OCI-LY7 (cell line): ENCODE results near the gene WNT9B.

Experiments used
- EZH2phosphoT487 ChIP-seq: fragments of 200-600 bp; sonication (generic); IDR thresholded peaks from 2 replicates; pipeline ENCODE4 v1.6.1; 2018; ENCODE audit warnings: low read depth, borderline replicate concordance, mild to moderate bottlenecking, mixed run types, antibody characterized with exemption, low read length, moderate library complexity, mixed read lengths
- TF ChIP-seq, protein P1 (sequence below): fragments of 200-600 bp; sonication (generic); conservative IDR thresholded peaks from 2 replicates; pipeline ENCODE4 v1.5.1; 2014; ENCODE audit warnings: mild to moderate bottlenecking, antibody characterized with exemption, low read length, moderate library complexity, mixed read lengths

DNA sequence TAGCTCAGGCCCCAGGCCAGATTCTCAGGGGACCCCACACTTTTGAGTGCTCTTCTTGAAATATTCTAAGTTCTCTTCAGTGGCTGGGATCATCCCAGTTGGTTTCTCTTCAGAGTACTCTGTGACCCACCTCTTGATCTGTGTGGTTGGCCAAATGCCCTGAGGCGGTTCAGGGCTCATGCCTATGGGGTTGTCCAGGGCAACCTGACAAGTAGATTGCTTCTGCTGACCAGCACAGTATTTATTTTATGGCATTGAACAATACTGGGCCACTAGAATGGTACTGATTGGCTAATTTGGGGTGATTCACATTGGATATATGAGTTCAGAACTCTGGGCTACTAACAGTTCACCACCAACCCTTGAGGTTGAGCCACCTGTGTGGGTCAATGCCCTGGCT is 64.2 kb downstream of the WNT9B start:
- TF ChIP-seq, protein P1, sequence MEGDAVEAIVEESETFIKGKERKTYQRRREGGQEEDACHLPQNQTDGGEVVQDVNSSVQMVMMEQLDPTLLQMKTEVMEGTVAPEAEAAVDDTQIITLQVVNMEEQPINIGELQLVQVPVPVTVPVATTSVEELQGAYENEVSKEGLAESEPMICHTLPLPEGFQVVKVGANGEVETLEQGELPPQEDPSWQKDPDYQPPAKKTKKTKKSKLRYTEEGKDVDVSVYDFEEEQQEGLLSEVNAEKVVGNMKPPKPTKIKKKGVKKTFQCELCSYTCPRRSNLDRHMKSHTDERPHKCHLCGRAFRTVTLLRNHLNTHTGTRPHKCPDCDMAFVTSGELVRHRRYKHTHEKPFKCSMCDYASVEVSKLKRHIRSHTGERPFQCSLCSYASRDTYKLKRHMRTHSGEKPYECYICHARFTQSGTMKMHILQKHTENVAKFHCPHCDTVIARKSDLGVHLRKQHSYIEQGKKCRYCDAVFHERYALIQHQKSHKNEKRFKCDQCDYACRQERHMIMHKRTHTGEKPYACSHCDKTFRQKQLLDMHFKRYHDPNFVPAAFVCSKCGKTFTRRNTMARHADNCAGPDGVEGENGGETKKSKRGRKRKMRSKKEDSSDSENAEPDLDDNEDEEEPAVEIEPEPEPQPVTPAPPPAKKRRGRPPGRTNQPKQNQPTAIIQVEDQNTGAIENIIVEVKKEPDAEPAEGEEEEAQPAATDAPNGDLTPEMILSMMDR, result no peak
- TF ChIP-seq EZH2phosphoT487, result no peak
